Mesothelial cell of epicardium (in vitro differentiated cells): ENCODE data around the gene DUSP9. TPM values are rescaled to one million over a fixed set of nuclear protein-coding genes. Genes with fewer than 3 reads are reported as not detected.

Experiments used
- DNase-seq, 2 experiments: peaks; one replicate each; pipeline ENCODE4 v3.0.0; 2021; ENCODE audit warnings: low spot score in 2 of 2; ENCODE audit not compliant: unreplicated experiment in 2 of 2
- H3K27ac Mint-ChIP-seq: 2 replicates; pipeline ENCODE4 v1.8.0; 2021; ENCODE audit warnings: mixed read lengths
- H3K27me3 Mint-ChIP-seq: 2 replicates; pipeline ENCODE4 v1.8.0; 2021; ENCODE audit warnings: low read depth, mixed read lengths
- H3K36me3 Mint-ChIP-seq: 2 replicates; pipeline ENCODE4 v1.8.0; 2021; ENCODE audit warnings: mixed read lengths
- H3K4me1 Mint-ChIP-seq: 2 replicates; pipeline ENCODE4 v1.8.0; 2021; ENCODE audit warnings: mixed read lengths
- H3K4me3 Mint-ChIP-seq: 2 replicates; pipeline ENCODE4 v1.8.0; 2021; ENCODE audit warnings: mild to moderate bottlenecking, moderate library complexity, mixed read lengths
- H3K9me3 Mint-ChIP-seq: 2 replicates; pipeline ENCODE4 v1.8.0; 2021; ENCODE audit warnings: mixed read lengths
- CTCF ChIP-seq: fragments of 200-600 bp; sonication (generic); IDR thresholded peaks from one replicate; pipeline ENCODE4 v1.5.0; 2021; ENCODE audit warnings: antibody characterized with exemption; ENCODE audit not compliant: unreplicated experiment
- total RNA-seq: library from RNA; stranded (reverse); gene quantifications from 3 replicates; pipeline ENCODE4 v1.2.1, GENCODE V29; 2021

The DUSP9 gene
- total RNA-seq, 1 donor from 2014 or later: 3.7 TPM

DNA sequence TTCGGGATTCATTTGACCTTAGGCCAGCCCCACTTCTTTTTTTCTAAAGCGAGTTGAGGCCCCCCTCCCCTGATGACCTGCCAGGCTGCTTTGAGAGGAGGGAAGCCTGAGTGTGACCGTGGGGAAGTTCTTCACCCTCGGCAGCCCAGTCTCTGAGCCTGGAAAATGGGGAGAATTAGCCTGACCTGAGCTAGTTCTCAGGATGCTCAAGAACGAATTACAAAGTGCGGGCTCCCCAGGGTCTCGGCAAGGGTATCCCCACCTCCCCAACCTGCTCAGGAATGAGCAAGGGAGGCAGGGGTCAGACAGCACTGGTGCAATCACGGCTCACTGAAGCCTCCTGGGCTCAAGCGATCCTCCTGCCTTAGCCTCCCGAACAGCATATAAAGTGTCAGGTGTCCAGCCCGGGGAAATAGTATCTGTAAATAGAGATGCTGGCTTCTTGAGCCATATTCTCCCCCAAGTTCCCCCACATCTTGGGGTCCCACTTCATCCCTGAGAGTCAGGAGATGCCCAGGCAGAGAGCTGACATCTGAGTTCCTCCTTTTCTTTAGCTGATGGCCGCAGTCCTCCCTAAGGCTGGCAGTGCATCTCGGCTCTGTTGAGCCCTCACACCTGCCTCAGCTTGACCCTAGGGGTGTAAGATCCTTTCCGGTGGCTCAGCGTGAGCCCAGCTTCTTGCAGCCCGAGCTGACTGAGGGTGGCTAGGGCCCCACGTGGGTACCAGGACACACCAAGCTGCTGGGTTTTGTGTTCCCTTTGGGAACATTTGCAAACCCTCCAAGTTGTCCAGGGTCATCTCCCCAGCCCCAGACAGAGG lies 1.6 kb downstream of the DUSP9 start:
- no peak overlapping the region for H3K4me3 Mint-ChIP-seq
- H3K36me3 Mint-ChIP-seq: no peaks in the 10 kb centered on the region
- DNase-seq: peak in 1 of 2 experiments; percentile 29
- no peak for TF ChIP-seq CTCF
- peaks cover 44% of the 10 kb centered on the region for H3K27me3 Mint-ChIP-seq
- H3K27ac Mint-ChIP-seq: no peak overlapping the region
- no peaks in the 10 kb centered on the region for H3K4me1 Mint-ChIP-seq
- peaks cover 3% of the 10 kb centered on the region for H3K9me3 Mint-ChIP-seq

DNA sequence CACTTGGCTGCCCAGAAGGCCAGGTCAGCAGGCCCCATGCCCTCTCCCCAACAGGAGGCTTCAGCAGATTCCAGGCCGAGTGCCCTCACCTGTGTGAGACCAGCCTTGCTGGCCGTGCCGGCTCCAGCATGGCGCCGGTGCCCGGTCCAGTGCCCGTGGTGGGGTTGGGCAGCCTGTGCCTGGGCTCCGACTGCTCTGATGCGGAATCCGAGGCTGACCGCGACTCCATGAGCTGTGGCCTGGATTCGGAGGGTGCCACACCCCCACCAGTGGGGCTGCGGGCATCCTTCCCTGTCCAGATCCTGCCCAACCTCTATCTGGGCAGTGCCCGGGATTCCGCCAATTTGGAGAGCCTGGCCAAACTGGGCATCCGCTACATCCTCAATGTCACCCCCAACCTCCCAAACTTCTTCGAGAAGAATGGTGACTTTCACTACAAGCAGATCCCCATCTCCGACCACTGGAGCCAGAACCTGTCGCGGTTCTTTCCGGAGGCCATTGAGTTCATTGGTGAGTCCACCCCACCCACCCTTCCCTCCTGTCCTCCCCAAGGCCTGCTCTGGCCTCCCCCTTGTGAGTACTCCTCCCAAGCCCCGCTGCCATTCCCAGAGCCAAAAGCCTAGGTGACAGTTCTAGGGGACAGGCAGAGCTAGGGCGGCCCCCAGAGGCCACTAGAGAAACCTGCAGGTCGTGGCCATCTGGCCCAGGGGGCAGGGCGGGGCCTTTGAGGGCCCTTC lies 2.3 kb downstream of the DUSP9 start:
- no peak for TF ChIP-seq CTCF
- DNase-seq: peak; percentile 19 to 35
- Mint-ChIP-seq H3K4me3 (no peak overlapping the region), H3K36me3 (no peaks in the 10 kb centered on the region), H3K27ac (no peak overlapping the region), H3K27me3 (peaks cover 39% of the 10 kb centered on the region), H3K4me1 (no peaks in the 10 kb centered on the region), H3K9me3 (peaks cover 9% of the 10 kb centered on the region)

DNA sequence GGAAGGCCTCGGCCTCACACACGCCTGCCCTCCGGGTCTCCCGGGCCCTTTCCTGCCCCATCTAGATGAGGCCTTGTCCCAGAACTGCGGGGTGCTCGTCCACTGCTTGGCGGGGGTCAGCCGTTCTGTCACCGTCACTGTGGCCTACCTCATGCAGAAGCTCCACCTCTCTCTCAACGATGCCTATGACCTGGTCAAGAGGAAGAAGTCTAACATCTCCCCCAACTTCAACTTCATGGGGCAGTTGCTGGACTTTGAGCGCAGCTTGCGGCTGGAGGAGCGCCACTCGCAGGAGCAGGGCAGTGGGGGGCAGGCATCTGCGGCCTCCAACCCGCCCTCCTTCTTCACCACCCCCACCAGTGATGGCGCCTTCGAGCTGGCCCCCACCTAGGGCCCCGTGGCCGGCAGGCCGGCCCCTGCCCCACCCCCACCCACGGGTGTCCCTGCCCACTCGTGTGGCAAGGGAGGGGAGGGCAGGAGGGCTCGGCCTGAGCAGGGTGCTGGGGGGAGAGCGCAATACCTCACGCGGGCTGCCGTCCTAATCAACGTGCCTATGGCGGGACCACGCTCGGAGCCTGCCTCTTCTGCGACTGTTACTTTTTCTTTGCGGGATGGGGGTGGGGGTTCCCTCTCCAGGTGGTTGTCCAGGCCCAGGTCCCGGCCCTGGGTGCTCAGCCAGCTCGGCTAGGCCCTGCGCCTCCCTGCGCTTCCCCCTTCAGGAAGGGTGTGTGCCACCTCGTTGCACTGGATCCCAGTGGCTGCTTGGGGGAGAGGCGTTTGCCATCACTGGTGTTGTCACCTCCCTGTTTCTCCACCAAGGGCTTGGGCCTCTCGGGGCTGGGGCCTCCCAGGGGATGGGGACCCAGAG lies 3.1 kb downstream of the DUSP9 start:
- no peaks in the 10 kb centered on the region for H3K36me3 Mint-ChIP-seq
- TF ChIP-seq CTCF: no peak
- H3K4me1 Mint-ChIP-seq: no peaks in the 10 kb centered on the region
- H3K27me3 Mint-ChIP-seq: peaks cover 32% of the 10 kb centered on the region
- no peak overlapping the region for H3K4me3 Mint-ChIP-seq
- DNase-seq: peak in 1 of 2 experiments; percentile 17
- no peak overlapping the region for H3K27ac Mint-ChIP-seq
- H3K9me3 Mint-ChIP-seq: peaks cover 16% of the 10 kb centered on the region

DNA sequence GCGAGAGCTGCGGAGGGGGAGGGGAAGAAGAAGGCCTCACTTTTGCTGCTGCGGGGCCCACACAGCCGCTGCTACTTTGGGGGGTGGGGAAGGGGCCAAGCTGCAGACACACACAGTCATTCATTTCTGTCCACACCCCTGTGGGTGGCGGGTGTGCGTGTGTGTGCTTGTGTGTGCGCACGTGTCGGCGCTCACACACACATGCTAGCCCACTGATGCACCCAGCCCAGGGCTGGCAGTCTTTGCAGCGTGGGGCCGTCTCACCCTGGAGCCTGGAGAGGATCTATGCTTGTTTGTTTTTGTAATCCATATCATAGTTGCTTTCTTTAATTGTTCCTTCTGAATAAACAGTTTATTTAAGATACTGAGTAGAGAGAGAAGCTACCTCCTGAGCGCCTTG lies 4.0 kb downstream of the DUSP9 start:
- DNase-seq: no peak
- H3K27ac Mint-ChIP-seq: no peak overlapping the region
- no peaks in the 10 kb centered on the region for H3K36me3 Mint-ChIP-seq
- H3K4me1 Mint-ChIP-seq: no peaks in the 10 kb centered on the region
- no peak overlapping the region for H3K4me3 Mint-ChIP-seq
- TF ChIP-seq CTCF: no peak
- peaks cover 17% of the 10 kb centered on the region for H3K9me3 Mint-ChIP-seq
- H3K27me3 Mint-ChIP-seq: peaks cover 25% of the 10 kb centered on the region

DNA sequence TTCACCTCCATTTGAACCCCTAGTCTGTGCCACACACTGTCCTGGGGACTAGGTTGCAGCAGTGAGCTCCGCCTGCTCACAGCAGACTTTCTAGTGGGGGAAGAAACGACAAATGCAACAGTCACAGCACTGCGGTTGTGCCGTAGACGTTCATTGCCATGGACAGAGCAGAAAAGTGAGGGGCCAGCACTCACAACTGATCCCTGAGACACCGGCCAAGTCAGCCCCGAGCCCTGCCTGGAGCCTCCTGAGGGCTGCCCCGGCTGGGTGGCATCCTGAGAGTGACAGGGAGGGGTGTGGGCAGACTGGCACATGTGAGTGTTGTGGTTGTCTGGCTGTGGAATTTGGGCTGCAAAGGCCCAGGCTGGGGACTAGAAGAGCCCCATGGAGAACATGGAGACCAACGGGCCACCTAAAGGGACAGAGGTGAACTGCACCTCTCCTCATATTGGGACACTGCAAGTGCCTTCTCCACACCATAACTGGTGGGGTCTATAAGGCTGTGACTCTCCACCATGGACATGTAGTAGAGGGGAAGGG lies 4.6 kb downstream of the DUSP9 start:
- DNase-seq: peak in 1 of 2 experiments; percentile 28
- Mint-ChIP-seq H3K27ac (no peak overlapping the region), H3K9me3 (peaks cover 17% of the 10 kb centered on the region), H3K27me3 (peaks cover 18% of the 10 kb centered on the region), H3K36me3 (no peaks in the 10 kb centered on the region), H3K4me1 (no peaks in the 10 kb centered on the region), H3K4me3 (no peak overlapping the region)
- TF ChIP-seq CTCF: peak; percentile 20
